Measurements from ENCODE around the gene PCBD1. TPM values are rescaled to one million over a fixed set of nuclear protein-coding genes. Genes with fewer than 3 reads are reported as not detected.

The PCBD1 gene
- total RNA-seq, 1 experiment from 2014 or later: 39.7 TPM

DNA sequence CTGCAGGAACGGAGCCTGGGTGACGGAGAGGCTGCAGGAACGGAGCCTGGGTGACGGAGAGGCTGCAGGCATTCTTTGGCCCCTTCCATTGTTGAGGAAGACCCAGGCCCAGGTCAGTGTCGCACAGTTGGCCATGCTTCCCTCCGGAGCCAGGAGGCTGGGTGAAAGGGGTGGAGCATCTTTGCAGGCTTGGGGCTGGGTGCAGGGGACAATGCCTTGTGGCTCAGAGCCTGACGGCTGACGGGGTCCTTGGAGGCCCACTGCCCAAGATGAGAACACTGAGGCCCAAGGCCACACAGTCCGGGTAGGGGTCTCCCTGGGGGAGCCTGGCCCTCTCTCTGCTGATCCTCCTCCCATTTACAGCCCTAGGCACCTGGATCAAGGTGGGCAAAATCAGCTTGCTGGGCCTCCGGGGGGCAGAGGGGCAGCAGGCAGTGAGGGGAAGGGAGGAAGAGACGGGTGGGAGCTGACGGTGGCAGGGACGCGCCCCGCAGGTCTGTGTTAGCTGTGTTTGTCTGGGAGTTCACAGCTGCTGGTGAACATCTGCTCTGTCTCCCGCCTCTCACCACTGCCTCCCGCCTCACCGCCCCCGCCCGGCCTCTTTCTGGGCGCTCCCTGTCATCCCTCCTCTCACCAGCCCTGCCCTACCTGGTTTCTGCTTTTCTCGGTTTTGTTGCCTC is 30.6 kb upstream of the PCBD1 start:
- Histone ChIP-seq H3K23me2 (ENCODE audit: insufficient read length, low read depth, low read length, poor library complexity, severe bottlenecking) (no peaks in the 10 kb centered on the region), H2BK20ac (ENCODE audit: low read depth, low read length, poor library complexity, severe bottlenecking) (no peak overlapping the region), H3K14ac (ENCODE audit: insufficient read depth, low read length) (no peak overlapping the region; the same call in 1 of the 2 replicates), H2BK5ac (ENCODE audit: insufficient read length, low read length) (no peak overlapping the region), H4K20me1 (ENCODE audit: control insufficient read depth, insufficient read depth, insufficient read length) (no peaks in the 10 kb centered on the region), H3K27ac (ENCODE audit: insufficient read length, low read depth, low read length) (no peak overlapping the region), H3K4me2 (ENCODE audit: insufficient read depth, insufficient read length, low read length) (no peak overlapping the region), H3K9me3 (ENCODE audit: control insufficient read depth, low read depth, low read length) (no peaks in the 10 kb centered on the region), H2BK120ac (ENCODE audit: low read depth, low read length, poor library complexity, severe bottlenecking) (no peak overlapping the region), H2AK5ac (ENCODE audit: insufficient read length, low read length) (no peak overlapping the region), H3T11ph (ENCODE audit: low read length) (no peak overlapping the region), H3K4me1 (ENCODE audit: insufficient read depth, low read length) (no peaks in the 10 kb centered on the region), H2BK12ac (ENCODE audit: insufficient read length, low read depth, low read length) (no peak overlapping the region), H3K23ac (ENCODE audit: insufficient read length, low read depth, low read length) (no peak overlapping the region), H3K56ac (ENCODE audit: insufficient read length, low read depth, low read length) (no peak overlapping the region), H3K4ac (ENCODE audit: low read depth, low read length) (no peak overlapping the region), H3K18ac (ENCODE audit: insufficient read length, low read depth, low read length) (no peak overlapping the region), H3K27me3 (ENCODE audit: insufficient read depth, low read length) (no peaks in the 10 kb centered on the region), H3K79me1 (ENCODE audit: insufficient read depth, low read depth, low read length, poor library complexity, severe bottlenecking) (no peaks in the 10 kb centered on the region), H4K5ac (ENCODE audit: insufficient read length, low read depth, low read length) (no peak overlapping the region), H4K91ac (ENCODE audit: insufficient read length, low read depth, low read length) (no peak overlapping the region), H3K9ac (ENCODE audit: extremely low read depth, insufficient read length, low read length) (no peak overlapping the region), H3K79me2 (ENCODE audit: insufficient read depth, low read length) (no peaks in the 10 kb centered on the region), H4K8ac (replicated peaks; ENCODE audit: insufficient read length, low read depth, low read length) (no peak overlapping the region), H2AFZ (ENCODE audit: low read length) (no peak overlapping the region), H2BK15ac (ENCODE audit: low read depth, low read length) (no peak overlapping the region; the same call in 1 of the 2 replicates)
- WGBS (ENCODE audit: extremely low coverage, insufficient read length, low lambda C conversion rate): no CpG with 5 or more reads among the region's 22 CpGs
- Mint-ChIP-seq H3K4me3 (no peak overlapping the region), H3K27me3 (ENCODE audit: low read depth) (peaks cover 11% of the 10 kb centered on the region), H3K9me3 (no peaks in the 10 kb centered on the region), H3K27ac (no peak overlapping the region), H3K36me3 (ENCODE audit: insufficient read depth in 1 of 3, low read depth in 3 of 3) (no peaks in the 10 kb centered on the region), H3K4me1 (peaks cover 0 to 8% of the 10 kb centered on the region in 2 experiments; a peak in 2 of 4 replicates)
- DNase-seq: no peak
- TF ChIP-seq CTCF (conservative IDR thresholded peaks at IDR 0.05): no peak

Measured in H9 (cell line).